ENCODE data around the gene B9D1.

B9D1 gene

DNA sequence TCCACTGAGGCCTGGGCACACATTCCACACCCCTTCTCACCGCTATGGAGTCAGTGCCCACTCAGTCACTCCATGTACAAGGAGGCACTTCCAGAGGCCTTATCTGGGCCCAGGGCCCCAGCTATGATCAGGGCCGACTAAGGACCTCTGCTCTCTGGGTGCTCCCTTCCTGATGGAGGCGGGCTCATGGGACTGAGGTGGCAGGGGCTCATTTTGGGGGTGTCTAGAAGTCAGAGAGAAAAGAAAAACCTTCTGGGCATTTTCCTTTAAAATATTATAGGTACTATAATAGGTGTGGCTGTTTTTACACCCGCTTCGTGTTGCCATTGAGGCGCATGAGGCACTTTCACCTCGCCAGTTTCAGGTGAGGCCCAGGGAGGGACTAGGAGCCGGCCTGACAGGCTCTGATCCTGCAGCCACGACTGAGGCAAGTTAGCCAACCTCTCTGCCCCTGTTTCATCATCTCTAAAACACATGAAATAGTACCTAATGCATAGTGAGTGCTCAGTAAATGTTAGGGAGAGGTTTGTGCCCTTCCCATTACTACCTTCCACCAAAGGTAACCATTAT is 14.4 kb downstream of the B9D1 start:
- Histone ChIP-seq H3K9ac (ENCODE audit: low read length) (no peak overlapping the region), H2AFZ (ENCODE audit: low read depth, low read length, severe bottlenecking) (no peak overlapping the region), H3F3A (ENCODE audit: insufficient read depth) (no peaks in the 10 kb centered on the region), H3K79me2 (ENCODE audit: insufficient read depth, low read length) (no peaks in the 10 kb centered on the region), H3K27me3 (ENCODE audit: low read length) (no peaks in the 10 kb centered on the region), H3K9me2 (replicated peaks; ENCODE audit: insufficient read depth, low read length) (no peaks in the 10 kb centered on the region), H3K4me2 (ENCODE audit: low read depth, low read length, poor library complexity, severe bottlenecking) (no peak overlapping the region), H3K4me3 (ENCODE audit: insufficient read depth, low read length, poor library complexity, severe bottlenecking) (no peak overlapping the region), H3K27ac (ENCODE audit: low read depth, low read length) (no peak overlapping the region), H3K36me3 (ENCODE audit: low read length) (no peaks in the 10 kb centered on the region), H4K20me1 (ENCODE audit: low read depth, low read length) (no peaks in the 10 kb centered on the region), H3K9me3 (ENCODE audit: insufficient read depth, low read length) (no peaks in the 10 kb centered on the region)
- TF ChIP-seq EZH2phosphoT487 (conservative IDR thresholded peaks at IDR 0.05; ENCODE audit: low read length): no peak
- TF ChIP-seq, protein P1, sequence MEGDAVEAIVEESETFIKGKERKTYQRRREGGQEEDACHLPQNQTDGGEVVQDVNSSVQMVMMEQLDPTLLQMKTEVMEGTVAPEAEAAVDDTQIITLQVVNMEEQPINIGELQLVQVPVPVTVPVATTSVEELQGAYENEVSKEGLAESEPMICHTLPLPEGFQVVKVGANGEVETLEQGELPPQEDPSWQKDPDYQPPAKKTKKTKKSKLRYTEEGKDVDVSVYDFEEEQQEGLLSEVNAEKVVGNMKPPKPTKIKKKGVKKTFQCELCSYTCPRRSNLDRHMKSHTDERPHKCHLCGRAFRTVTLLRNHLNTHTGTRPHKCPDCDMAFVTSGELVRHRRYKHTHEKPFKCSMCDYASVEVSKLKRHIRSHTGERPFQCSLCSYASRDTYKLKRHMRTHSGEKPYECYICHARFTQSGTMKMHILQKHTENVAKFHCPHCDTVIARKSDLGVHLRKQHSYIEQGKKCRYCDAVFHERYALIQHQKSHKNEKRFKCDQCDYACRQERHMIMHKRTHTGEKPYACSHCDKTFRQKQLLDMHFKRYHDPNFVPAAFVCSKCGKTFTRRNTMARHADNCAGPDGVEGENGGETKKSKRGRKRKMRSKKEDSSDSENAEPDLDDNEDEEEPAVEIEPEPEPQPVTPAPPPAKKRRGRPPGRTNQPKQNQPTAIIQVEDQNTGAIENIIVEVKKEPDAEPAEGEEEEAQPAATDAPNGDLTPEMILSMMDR (IDR thresholded peaks at IDR 0.05; ENCODE audit: insufficient read depth, low read length, poor library complexity, severe bottlenecking): no peak

DNA sequence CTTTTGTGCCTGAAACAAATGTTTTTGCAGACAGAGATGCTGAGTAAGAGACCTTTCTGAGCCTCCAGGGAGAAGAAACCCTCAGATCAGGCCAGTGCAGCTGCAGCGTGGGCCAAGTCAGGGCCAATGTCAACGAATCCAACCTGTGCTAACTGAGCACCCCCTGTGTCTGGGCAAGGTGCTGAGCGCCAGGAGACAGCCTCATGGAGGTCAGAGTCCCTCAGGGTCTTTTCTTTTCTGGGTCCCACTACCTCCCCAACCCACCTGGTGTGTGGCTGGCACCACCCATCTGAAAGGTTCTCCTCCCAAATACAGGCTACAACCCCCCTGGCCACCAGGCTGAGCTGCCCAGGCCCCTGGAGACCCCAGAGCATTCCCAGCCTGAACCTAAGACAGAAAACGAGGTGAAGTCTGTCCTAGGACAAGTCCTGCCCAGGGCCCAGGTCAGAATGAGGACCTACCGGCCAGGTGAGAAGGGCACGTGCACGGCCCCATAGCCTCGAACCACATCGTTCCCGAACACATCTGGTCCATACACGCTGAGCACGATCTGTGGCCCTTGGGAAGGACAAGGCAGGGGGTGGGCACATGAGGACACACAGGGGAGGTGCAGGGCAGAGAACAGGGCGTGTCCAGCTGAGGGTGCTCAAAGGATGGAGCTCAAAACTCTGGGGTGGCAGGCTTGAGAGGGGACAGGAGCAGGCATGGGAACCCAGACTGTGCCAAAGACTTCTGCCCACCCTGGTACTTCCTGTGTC is 15.0 kb downstream of the B9D1 start:
- H3F3A ChIP-seq (ENCODE audit: insufficient read depth): no peaks in the 10 kb centered on the region
- no peaks in the 10 kb centered on the region for H3K27me3 ChIP-seq (ENCODE audit: low read length)
- no peak for TF ChIP-seq EZH2phosphoT487 (conservative IDR thresholded peaks at IDR 0.05; ENCODE audit: low read length)
- TF ChIP-seq, protein P1 (IDR thresholded peaks at IDR 0.05; ENCODE audit: insufficient read depth, low read length, poor library complexity, severe bottlenecking): no peak
- no peaks in the 10 kb centered on the region for H3K79me2 ChIP-seq (ENCODE audit: insufficient read depth, low read length)
- H3K4me2 ChIP-seq (ENCODE audit: low read depth, low read length, poor library complexity, severe bottlenecking): no peak overlapping the region
- no peaks in the 10 kb centered on the region for H3K36me3 ChIP-seq (ENCODE audit: low read length)
- no peak overlapping the region for H3K4me3 ChIP-seq (ENCODE audit: insufficient read depth, low read length, poor library complexity, severe bottlenecking)
- H3K9ac ChIP-seq (ENCODE audit: low read length): no peak overlapping the region
- H4K20me1 ChIP-seq (ENCODE audit: low read depth, low read length): no peaks in the 10 kb centered on the region
- H3K9me2 ChIP-seq (replicated peaks; ENCODE audit: insufficient read depth, low read length): no peaks in the 10 kb centered on the region
- H3K9me3 ChIP-seq (ENCODE audit: insufficient read depth, low read length): no peaks in the 10 kb centered on the region
- H2AFZ ChIP-seq (ENCODE audit: low read depth, low read length, severe bottlenecking): no peak overlapping the region
- H3K27ac ChIP-seq (ENCODE audit: low read depth, low read length): no peak overlapping the region

GRCh38 chr17:19346351-19347255 is 15.9 kb downstream of the B9D1 start:
- TF ChIP-seq, protein P1 (IDR thresholded peaks at IDR 0.05; ENCODE audit: insufficient read depth, low read length, poor library complexity, severe bottlenecking): no peak
- no peak for TF ChIP-seq EZH2phosphoT487 (conservative IDR thresholded peaks at IDR 0.05; ENCODE audit: low read length)
- Histone ChIP-seq H3K36me3 (ENCODE audit: low read length) (no peaks in the 10 kb centered on the region), H3K9ac (ENCODE audit: low read length) (no peak overlapping the region)

More at GRCh38 chr17:19346351-19347255, 15.9 kb downstream of the B9D1 start:
- Histone ChIP-seq H4K20me1 (ENCODE audit: low read depth, low read length) (no peaks in the 10 kb centered on the region), H3F3A (ENCODE audit: insufficient read depth) (no peaks in the 10 kb centered on the region), H3K4me3 (ENCODE audit: insufficient read depth, low read length, poor library complexity, severe bottlenecking) (no peak overlapping the region), H3K9me3 (ENCODE audit: insufficient read depth, low read length) (no peaks in the 10 kb centered on the region), H3K79me2 (ENCODE audit: insufficient read depth, low read length) (no peaks in the 10 kb centered on the region), H3K27me3 (ENCODE audit: low read length) (no peaks in the 10 kb centered on the region), H3K4me2 (ENCODE audit: low read depth, low read length, poor library complexity, severe bottlenecking) (no peak overlapping the region), H2AFZ (ENCODE audit: low read depth, low read length, severe bottlenecking) (no peak overlapping the region), H3K9me2 (replicated peaks; ENCODE audit: insufficient read depth, low read length) (no peaks in the 10 kb centered on the region), H3K27ac (ENCODE audit: low read depth, low read length) (no peak overlapping the region)

Measured in SU-DHL-6 (cell line).